ENCODE results near the gene SPHK2. TPM values are rescaled to one million over a fixed set of nuclear protein-coding genes. Genes with fewer than 3 reads are reported as not detected.

SPHK2 gene
- total RNA-seq, 1 experiment from 2014 or later, result 38.8 TPM

DNA sequence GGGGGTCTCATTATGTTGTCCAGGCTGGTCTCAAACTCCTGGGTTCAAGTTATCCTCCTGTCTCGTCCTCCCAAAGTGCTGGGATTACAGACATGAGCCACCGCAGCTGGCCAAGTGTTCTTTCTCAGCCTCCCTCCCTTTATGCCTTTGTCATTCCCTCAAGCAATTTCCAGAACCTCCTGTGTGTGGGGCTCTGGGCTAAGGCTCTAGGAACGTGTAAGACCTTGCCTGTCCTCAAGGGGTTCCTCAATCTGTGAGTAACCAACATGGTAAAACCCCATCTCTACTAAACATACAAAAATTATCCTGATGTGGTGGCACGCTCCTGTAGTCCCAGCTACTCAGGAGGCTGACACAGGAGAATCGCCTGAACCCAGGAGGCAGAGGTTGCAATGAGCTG, 28.3 kb upstream of the SPHK2 start:
- ChIA-PET CTCF (interaction anchor here (1.4 kb wide), 1 partner anchor 85 kb away, joined by 11 read pairs; no protein-coding TSS in a partner anchor), POLR2A (ENCODE audit: low non-redundant PET) (no interaction called here)
- BruUV-seq (replicated peaks), result no TSS peak
- H3K36me3 ChIP-seq (ENCODE audit: insufficient read depth, low read length, poor library complexity, severe bottlenecking), result no peaks in the 10 kb centered on the region
- no peak overlapping the region for H3K27ac ChIP-seq (ENCODE audit: low read depth, low read length, poor library complexity, severe bottlenecking)
- TF ChIP-seq, protein P1, sequence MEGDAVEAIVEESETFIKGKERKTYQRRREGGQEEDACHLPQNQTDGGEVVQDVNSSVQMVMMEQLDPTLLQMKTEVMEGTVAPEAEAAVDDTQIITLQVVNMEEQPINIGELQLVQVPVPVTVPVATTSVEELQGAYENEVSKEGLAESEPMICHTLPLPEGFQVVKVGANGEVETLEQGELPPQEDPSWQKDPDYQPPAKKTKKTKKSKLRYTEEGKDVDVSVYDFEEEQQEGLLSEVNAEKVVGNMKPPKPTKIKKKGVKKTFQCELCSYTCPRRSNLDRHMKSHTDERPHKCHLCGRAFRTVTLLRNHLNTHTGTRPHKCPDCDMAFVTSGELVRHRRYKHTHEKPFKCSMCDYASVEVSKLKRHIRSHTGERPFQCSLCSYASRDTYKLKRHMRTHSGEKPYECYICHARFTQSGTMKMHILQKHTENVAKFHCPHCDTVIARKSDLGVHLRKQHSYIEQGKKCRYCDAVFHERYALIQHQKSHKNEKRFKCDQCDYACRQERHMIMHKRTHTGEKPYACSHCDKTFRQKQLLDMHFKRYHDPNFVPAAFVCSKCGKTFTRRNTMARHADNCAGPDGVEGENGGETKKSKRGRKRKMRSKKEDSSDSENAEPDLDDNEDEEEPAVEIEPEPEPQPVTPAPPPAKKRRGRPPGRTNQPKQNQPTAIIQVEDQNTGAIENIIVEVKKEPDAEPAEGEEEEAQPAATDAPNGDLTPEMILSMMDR (conservative IDR thresholded peaks at IDR 0.05; ENCODE audit: low read depth, low read length), result no peak
- TF ChIP-seq EZH2 (IDR thresholded peaks at IDR 0.05; ENCODE audit: borderline replicate concordance, low read depth, low read length, poor library complexity, severe bottlenecking), result no peak
- H3K9me3 ChIP-seq (ENCODE audit: low read depth, low read length, poor library complexity, severe bottlenecking), result no peaks in the 10 kb centered on the region
- intact Hi-C loops (cut with micrococcal nuclease; ENCODE audit: unreplicated experiment), result no loop called here
- no peak overlapping the region for H3K4me3 ChIP-seq (ENCODE audit: low read depth, low read length, poor library complexity, severe bottlenecking)
- no peaks in the 10 kb centered on the region for H3K27me3 ChIP-seq (replicated peaks; ENCODE audit: insufficient read depth, low read depth, low read length, poor library complexity)
- DNase-seq (ENCODE audit: low spot score), result peak; percentile 44
- no peaks in the 10 kb centered on the region for H3K4me1 ChIP-seq (ENCODE audit: insufficient read depth, low read length, poor library complexity, severe bottlenecking)

DNA sequence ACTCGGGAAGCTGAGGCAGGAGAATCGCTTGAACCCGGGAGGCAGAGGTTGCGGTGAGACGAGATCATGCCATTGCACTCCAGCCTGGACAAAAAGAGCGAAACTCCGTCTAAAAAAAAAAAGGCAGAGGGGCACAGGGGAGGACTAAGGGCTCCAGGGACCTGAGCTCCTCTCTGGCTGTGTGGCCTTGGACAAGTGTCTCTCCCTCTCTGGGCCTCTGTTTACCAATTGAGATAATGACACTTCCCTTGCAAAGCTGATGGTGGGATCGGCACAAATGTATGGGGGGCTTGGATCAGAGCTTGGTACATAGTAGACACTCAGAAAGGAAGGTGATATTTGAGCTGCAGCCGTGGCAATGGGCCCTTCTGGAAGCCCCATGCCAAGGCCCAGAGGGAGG, 24.1 kb upstream of the SPHK2 start:
- no peak for DNase-seq (ENCODE audit: low spot score)
- no TSS peak for BruUV-seq (replicated peaks)
- H3K27ac ChIP-seq (ENCODE audit: low read depth, low read length, poor library complexity, severe bottlenecking), result no peak overlapping the region
- H3K4me3 ChIP-seq (ENCODE audit: low read depth, low read length, poor library complexity, severe bottlenecking), result no peak overlapping the region
- TF ChIP-seq, protein P1 (conservative IDR thresholded peaks at IDR 0.05; ENCODE audit: low read depth, low read length), result no peak
- TF ChIP-seq EZH2 (IDR thresholded peaks at IDR 0.05; ENCODE audit: borderline replicate concordance, low read depth, low read length, poor library complexity, severe bottlenecking), result no peak
- H3K4me1 ChIP-seq (ENCODE audit: insufficient read depth, low read length, poor library complexity, severe bottlenecking), result no peaks in the 10 kb centered on the region
- H3K27me3 ChIP-seq (replicated peaks; ENCODE audit: insufficient read depth, low read depth, low read length, poor library complexity), result no peaks in the 10 kb centered on the region
- ChIA-PET CTCF (no interaction called here), POLR2A (ENCODE audit: low non-redundant PET) (no interaction called here)
- no peaks in the 10 kb centered on the region for H3K36me3 ChIP-seq (ENCODE audit: insufficient read depth, low read length, poor library complexity, severe bottlenecking)
- no peaks in the 10 kb centered on the region for H3K9me3 ChIP-seq (ENCODE audit: low read depth, low read length, poor library complexity, severe bottlenecking)
- intact Hi-C loops (cut with micrococcal nuclease; ENCODE audit: unreplicated experiment), result no loop called here

DNA sequence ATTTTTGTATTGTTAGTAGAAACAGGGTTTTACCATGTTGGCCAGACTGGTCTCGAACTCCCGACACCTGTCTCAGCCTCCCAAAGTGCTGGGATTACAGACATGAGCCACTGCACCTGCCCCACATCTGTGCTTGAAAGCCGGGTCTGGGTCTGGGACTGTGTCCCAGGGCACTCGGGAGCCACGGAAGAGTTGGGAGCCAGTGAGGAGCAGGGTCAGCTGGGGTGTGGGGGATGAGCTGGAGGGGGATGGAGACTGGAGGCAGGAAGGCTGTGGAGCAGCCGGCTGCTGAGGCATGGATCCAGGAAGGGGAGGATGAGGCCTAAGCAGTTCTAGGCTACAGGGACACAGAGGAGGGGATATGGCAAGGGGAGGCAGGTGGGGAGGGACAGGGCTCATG, 23.5 kb upstream of the SPHK2 start:
- Histone ChIP-seq H3K27me3 (replicated peaks; ENCODE audit: insufficient read depth, low read depth, low read length, poor library complexity) (no peaks in the 10 kb centered on the region), H3K36me3 (ENCODE audit: insufficient read depth, low read length, poor library complexity, severe bottlenecking) (no peaks in the 10 kb centered on the region), H3K27ac (ENCODE audit: low read depth, low read length, poor library complexity, severe bottlenecking) (no peak overlapping the region), H3K9me3 (ENCODE audit: low read depth, low read length, poor library complexity, severe bottlenecking) (no peaks in the 10 kb centered on the region), H3K4me3 (ENCODE audit: low read depth, low read length, poor library complexity, severe bottlenecking) (no peak overlapping the region), H3K4me1 (ENCODE audit: insufficient read depth, low read length, poor library complexity, severe bottlenecking) (no peaks in the 10 kb centered on the region)
- POLR2A ChIA-PET (ENCODE audit: low non-redundant PET), result no interaction called here
- no peak for DNase-seq (ENCODE audit: low spot score)
- no peak for TF ChIP-seq EZH2 (IDR thresholded peaks at IDR 0.05; ENCODE audit: borderline replicate concordance, low read depth, low read length, poor library complexity, severe bottlenecking)
- TF ChIP-seq, protein P1 (conservative IDR thresholded peaks at IDR 0.05; ENCODE audit: low read depth, low read length), result no peak
- intact Hi-C loops (cut with micrococcal nuclease; ENCODE audit: unreplicated experiment), result no loop called here
- CTCF ChIA-PET, result no interaction called here
- BruUV-seq (replicated peaks), result no TSS peak
